ENCODE measurements around the gene CAPN1.

CAPN1 gene

DNA sequence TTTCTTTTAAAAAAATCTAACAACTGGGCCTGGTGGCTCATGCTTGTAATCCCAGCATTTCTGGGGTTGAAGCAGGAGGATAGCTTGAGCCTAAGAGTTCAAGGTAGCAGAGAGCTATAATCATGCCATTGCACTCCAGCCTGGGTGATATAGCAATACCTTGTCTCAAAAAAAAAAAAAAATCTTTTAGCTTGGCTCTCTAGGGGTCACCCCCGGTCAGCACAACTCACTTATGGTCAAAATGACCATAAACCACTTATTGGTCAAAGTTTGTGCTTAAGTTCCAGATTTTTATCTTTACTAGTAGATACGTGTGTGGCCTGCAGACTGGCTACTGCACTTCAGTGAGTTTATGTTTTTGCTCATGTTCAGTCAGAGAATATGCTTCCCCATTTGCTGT is 18.0 kb upstream of the CAPN1 start:
- TF ChIP-seq, protein P1, sequence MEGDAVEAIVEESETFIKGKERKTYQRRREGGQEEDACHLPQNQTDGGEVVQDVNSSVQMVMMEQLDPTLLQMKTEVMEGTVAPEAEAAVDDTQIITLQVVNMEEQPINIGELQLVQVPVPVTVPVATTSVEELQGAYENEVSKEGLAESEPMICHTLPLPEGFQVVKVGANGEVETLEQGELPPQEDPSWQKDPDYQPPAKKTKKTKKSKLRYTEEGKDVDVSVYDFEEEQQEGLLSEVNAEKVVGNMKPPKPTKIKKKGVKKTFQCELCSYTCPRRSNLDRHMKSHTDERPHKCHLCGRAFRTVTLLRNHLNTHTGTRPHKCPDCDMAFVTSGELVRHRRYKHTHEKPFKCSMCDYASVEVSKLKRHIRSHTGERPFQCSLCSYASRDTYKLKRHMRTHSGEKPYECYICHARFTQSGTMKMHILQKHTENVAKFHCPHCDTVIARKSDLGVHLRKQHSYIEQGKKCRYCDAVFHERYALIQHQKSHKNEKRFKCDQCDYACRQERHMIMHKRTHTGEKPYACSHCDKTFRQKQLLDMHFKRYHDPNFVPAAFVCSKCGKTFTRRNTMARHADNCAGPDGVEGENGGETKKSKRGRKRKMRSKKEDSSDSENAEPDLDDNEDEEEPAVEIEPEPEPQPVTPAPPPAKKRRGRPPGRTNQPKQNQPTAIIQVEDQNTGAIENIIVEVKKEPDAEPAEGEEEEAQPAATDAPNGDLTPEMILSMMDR (IDR thresholded peaks at IDR 0.05; ENCODE audit: low read length, missing control alignments): no peak
- no peak for DNase-seq (ENCODE audit: low read depth)
- H3K4me3 ChIP-seq (replicated peaks; ENCODE audit: low read depth, low read length): no peak overlapping the region

DNA sequence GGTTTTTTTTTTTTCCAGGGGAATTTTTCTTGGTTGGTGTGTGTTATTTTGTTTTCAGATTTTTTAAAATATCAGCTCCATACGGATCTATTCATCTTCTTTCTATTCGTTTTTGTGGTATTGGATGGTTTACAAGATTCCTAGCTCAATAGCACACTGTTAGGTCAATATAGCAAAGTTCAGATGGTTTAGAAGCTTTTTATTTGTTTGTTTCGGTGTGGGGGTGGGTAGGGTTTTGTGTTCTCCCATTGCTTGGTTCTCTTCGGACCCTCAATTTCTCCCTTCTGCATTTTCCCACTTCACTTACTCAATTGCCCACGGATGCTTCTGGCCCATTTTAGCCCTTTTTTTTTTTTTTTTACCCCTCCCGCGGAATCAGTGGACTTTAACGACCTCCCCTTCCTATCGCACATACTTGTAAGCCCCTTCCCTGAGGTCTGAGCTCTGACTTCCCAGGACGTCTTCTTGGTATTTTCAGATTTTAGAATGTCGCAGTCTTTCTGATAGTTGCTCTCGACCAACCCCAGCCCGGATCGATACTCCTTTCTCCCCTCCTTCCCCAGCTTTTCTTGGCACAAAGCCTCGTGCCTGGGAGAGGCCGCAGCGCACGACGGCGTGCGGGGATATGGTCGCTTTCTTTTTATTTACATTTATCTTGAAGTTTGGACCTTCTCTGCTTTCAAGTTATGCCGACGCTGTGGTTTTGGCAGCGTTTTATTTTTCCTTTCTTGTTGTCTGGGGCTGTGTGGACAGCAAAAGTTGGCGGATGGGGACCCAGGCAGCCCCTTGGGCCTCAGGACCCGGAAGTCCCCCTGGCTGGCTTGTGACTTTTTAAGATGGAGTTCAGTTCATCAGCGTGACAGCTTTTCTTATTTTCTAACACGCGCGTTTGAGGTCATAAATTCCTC is 16.1 kb upstream of the CAPN1 start:
- no peak overlapping the region for H3K4me3 ChIP-seq (replicated peaks; ENCODE audit: low read depth, low read length)
- TF ChIP-seq, protein P1 (IDR thresholded peaks at IDR 0.05; ENCODE audit: low read length, missing control alignments): no peak
- no peak for DNase-seq (ENCODE audit: low read depth)

GRCh38 chr11:65166893-65167292 is 14.8 kb upstream of the CAPN1 start:
- H3K4me3 ChIP-seq (replicated peaks; ENCODE audit: low read depth, low read length): no peak overlapping the region
- DNase-seq (ENCODE audit: low read depth): no peak
- TF ChIP-seq, protein P1 (IDR thresholded peaks at IDR 0.05; ENCODE audit: low read length, missing control alignments): no peak

GRCh38 chr11:65167656-65168055 is 14.1 kb upstream of the CAPN1 start:
- TF ChIP-seq, protein P1 (IDR thresholded peaks at IDR 0.05; ENCODE audit: low read length, missing control alignments): no peak
- no peak for DNase-seq (ENCODE audit: low read depth)
- H3K4me3 ChIP-seq (replicated peaks; ENCODE audit: low read depth, low read length): no peak overlapping the region

GRCh38 chr11:65169164-65169641 is 12.5 kb upstream of the CAPN1 start:
- DNase-seq (ENCODE audit: low read depth): peak; percentile 72

GRCh38 chr11:65170058-65170534 is 11.6 kb upstream of the CAPN1 start, which contains the start of gene SPDYC:
SPDYC (plus strand) TSS chr11:65170233; CDS start chr11:65171358, 1,125 bp downstream.
- DNase-seq (ENCODE audit: low read depth): no peak
- TF ChIP-seq, protein P1 (IDR thresholded peaks at IDR 0.05; ENCODE audit: low read length, missing control alignments): no peak
- H3K4me3 ChIP-seq (replicated peaks; ENCODE audit: low read depth, low read length): no peak within 1 kb of the TSS

More at GRCh38 chr11:65169164-65169641, 12.5 kb upstream of the CAPN1 start:
- TF ChIP-seq, protein P1 (IDR thresholded peaks at IDR 0.05; ENCODE audit: low read length, missing control alignments): no peak
- no peak overlapping the region for H3K4me3 ChIP-seq (replicated peaks; ENCODE audit: low read depth, low read length)
